ENCODE data around the gene CFAP299.

The CFAP299 gene

GRCh38 chr4:80586716-80587115 is 251.2 kb downstream of the CFAP299 start:
- TF ChIP-seq TEAD4 (IDR thresholded peaks at IDR 0.05): no peak
- TF ChIP-seq EP300 (IDR thresholded peaks at IDR 0.05; ENCODE audit: borderline replicate concordance): no peak
- TF ChIP-seq USF1 (IDR thresholded peaks at IDR 0.05): no peak
- TF ChIP-seq RAD21 (IDR thresholded peaks at IDR 0.05; ENCODE audit: low read depth): no peak
- TF ChIP-seq YY1 (IDR thresholded peaks at IDR 0.05; ENCODE audit: low read depth): no peak
- no peak for TF ChIP-seq CREB1 (IDR thresholded peaks at IDR 0.05; ENCODE audit: low read depth)
- TF ChIP-seq CEBPB (IDR thresholded peaks at IDR 0.05): no peak
- TF ChIP-seq TAF1 (IDR thresholded peaks at IDR 0.05; ENCODE audit: low read depth): no peak
- no peak for TF ChIP-seq TCF12 (IDR thresholded peaks at IDR 0.05; ENCODE audit: low read depth)
- TF ChIP-seq ZBTB7A (IDR thresholded peaks at IDR 0.05; ENCODE audit: low read depth): no peak
- TF ChIP-seq EGR1 (IDR thresholded peaks at IDR 0.05): no peak
- no peak for TF ChIP-seq FOXM1 (IDR thresholded peaks at IDR 0.05; ENCODE audit: borderline replicate concordance, low read depth)
- TF ChIP-seq MAX (IDR thresholded peaks at IDR 0.05): no peak
- TF ChIP-seq NFIC (IDR thresholded peaks at IDR 0.05): no peak
- TF ChIP-seq REST (IDR thresholded peaks at IDR 0.05; ENCODE audit: low read depth): no peak

- TF ChIP-seq MAX (IDR thresholded peaks at IDR 0.05) (no peak), TCF12 (IDR thresholded peaks at IDR 0.05; ENCODE audit: low read depth) (no peak), CREB1 (IDR thresholded peaks at IDR 0.05; ENCODE audit: low read depth) (no peak), YY1 (IDR thresholded peaks at IDR 0.05; ENCODE audit: low read depth) (no peak), CEBPB (IDR thresholded peaks at IDR 0.05) (no peak), RAD21 (IDR thresholded peaks at IDR 0.05; ENCODE audit: low read depth) (no peak)
Observed at GRCh38 chr4:80587871-80588385, 252.4 kb downstream of the CFAP299 start.

GRCh38 chr4:80592950-80593349 is 257.4 kb downstream of the CFAP299 start:
- TF ChIP-seq MAX (IDR thresholded peaks at IDR 0.05) (no peak), ZBTB7A (IDR thresholded peaks at IDR 0.05; ENCODE audit: low read depth) (no peak), RAD21 (IDR thresholded peaks at IDR 0.05; ENCODE audit: low read depth) (no peak)

GRCh38 chr4:80594701-80595100 is 259.2 kb downstream of the CFAP299 start:
- TF ChIP-seq REST (IDR thresholded peaks at IDR 0.05; ENCODE audit: low read depth): no peak
- no peak for TF ChIP-seq CREB1 (IDR thresholded peaks at IDR 0.05; ENCODE audit: low read depth)
- no peak for TF ChIP-seq FOXM1 (IDR thresholded peaks at IDR 0.05; ENCODE audit: borderline replicate concordance, low read depth)
- TF ChIP-seq NFIC (IDR thresholded peaks at IDR 0.05): no peak

- TF ChIP-seq TEAD4 (IDR thresholded peaks at IDR 0.05): no peak
- TF ChIP-seq RAD21 (IDR thresholded peaks at IDR 0.05; ENCODE audit: low read depth): no peak
- no peak for TF ChIP-seq CREB1 (IDR thresholded peaks at IDR 0.05; ENCODE audit: low read depth)
- TF ChIP-seq MAX (IDR thresholded peaks at IDR 0.05): no peak
- TF ChIP-seq TCF12 (IDR thresholded peaks at IDR 0.05; ENCODE audit: low read depth): no peak
- TF ChIP-seq TAF1 (IDR thresholded peaks at IDR 0.05; ENCODE audit: low read depth): no peak
- no peak for TF ChIP-seq NFIC (IDR thresholded peaks at IDR 0.05)
- no peak for TF ChIP-seq FOXM1 (IDR thresholded peaks at IDR 0.05; ENCODE audit: borderline replicate concordance, low read depth)
- TF ChIP-seq EGR1 (IDR thresholded peaks at IDR 0.05): no peak
- TF ChIP-seq ZBTB7A (IDR thresholded peaks at IDR 0.05; ENCODE audit: low read depth): no peak
- TF ChIP-seq EP300 (IDR thresholded peaks at IDR 0.05; ENCODE audit: borderline replicate concordance): no peak
- no peak for TF ChIP-seq USF1 (IDR thresholded peaks at IDR 0.05)
Observed at GRCh38 chr4:80608281-80608980, 272.9 kb downstream of the CFAP299 start.

GRCh38 chr4:80610199-80610598 is 274.7 kb downstream of the CFAP299 start:
- TF ChIP-seq RAD21 (IDR thresholded peaks at IDR 0.05; ENCODE audit: low read depth): no peak
- TF ChIP-seq EGR1 (IDR thresholded peaks at IDR 0.05): no peak
- no peak for TF ChIP-seq NFIC (IDR thresholded peaks at IDR 0.05)
- TF ChIP-seq TCF12 (IDR thresholded peaks at IDR 0.05; ENCODE audit: low read depth): no peak
- TF ChIP-seq MAX (IDR thresholded peaks at IDR 0.05): no peak

Data from Ishikawa (cell line).